ENCODE results near the gene NAAA. TPM values are rescaled to one million over a fixed set of nuclear protein-coding genes. Genes with fewer than 3 reads are reported as not detected.

NAAA gene
- total RNA-seq, 1 experiment from 2014 or later, result 17.0 TPM

- Histone ChIP-seq H3K9me3 (ENCODE audit: control insufficient read depth in 1 of 2, insufficient read depth in 1 of 2, low read depth in 1 of 2, low read length in 2 of 2) (peaks cover 0 to 7% of the 10 kb centered on the region in 2 experiments; a peak in 1 of 4 replicates), H3K27me3 (ENCODE audit: insufficient read depth, low read length) (no peaks in the 10 kb centered on the region), H3K4me2 (ENCODE audit: low read length) (no peak overlapping the region), H3K36me3 (ENCODE audit: control insufficient read depth in 1 of 2, insufficient read depth in 2 of 2, low read length in 2 of 2) (no peaks in the 10 kb centered on the region), H3K4me1 (ENCODE audit: control insufficient read depth in 1 of 2, insufficient read depth in 2 of 2, low read length in 2 of 2) (no peaks in the 10 kb centered on the region), H4K20me1 (ENCODE audit: insufficient read depth) (no peaks in the 10 kb centered on the region), H2AFZ (ENCODE audit: low read depth, low read length, poor library complexity, severe bottlenecking) (no peak overlapping the region), H3K9ac (ENCODE audit: low read length) (no peak overlapping the region), H3K9me2 (ENCODE audit: insufficient read depth) (no peaks in the 10 kb centered on the region), H3K79me2 (ENCODE audit: insufficient read depth, low read length) (no peaks in the 10 kb centered on the region), H3K27ac (ENCODE audit: low read depth, low read length) (no peak overlapping the region), H3K4me3 (replicated peaks in 1 of 2; ENCODE audit: low read depth in 1 of 2, low read length in 2 of 2) (no peak overlapping the region)
- TF ChIP-seq CBX3 (IDR thresholded peaks at IDR 0.05; ENCODE audit: low read depth), result no peak
- TF ChIP-seq ZFX (IDR thresholded peaks at IDR 0.05), result no peak
- TF ChIP-seq POLR2AphosphoS5 (IDR thresholded peaks at IDR 0.05; ENCODE audit: low read depth, low read length), result no peak
- no peak for TF ChIP-seq FOSL1 (IDR thresholded peaks at IDR 0.05; ENCODE audit: low read depth)
- no peak for TF ChIP-seq REST (IDR thresholded peaks at IDR 0.05; ENCODE audit: low read depth)
- TF ChIP-seq MAX (IDR thresholded peaks at IDR 0.05), result no peak
- TF ChIP-seq ELF1 (IDR thresholded peaks at IDR 0.05; ENCODE audit: borderline replicate concordance, low read depth), result no peak
- no peak for TF ChIP-seq JUND (IDR thresholded peaks at IDR 0.05)
- no peak for TF ChIP-seq CEBPB (IDR thresholded peaks at IDR 0.05; ENCODE audit: low read depth)
- no peak for TF ChIP-seq SP1 (IDR thresholded peaks at IDR 0.05; ENCODE audit: low read depth)
- no peak for TF ChIP-seq CTCF (IDR thresholded peaks at IDR 0.05 in 2 of 3, conservative IDR thresholded peaks at IDR 0.05 in 1 of 3; ENCODE audit: borderline replicate concordance in 1 of 3, insufficient read depth in 1 of 3, low read depth in 2 of 3, low read length in 2 of 3)
- TF ChIP-seq SRF (IDR thresholded peaks at IDR 0.05; ENCODE audit: low read depth), result no peak
- no peak for TF ChIP-seq EGR1 (IDR thresholded peaks at IDR 0.05; ENCODE audit: low read depth)
- ChIA-PET RAD21 (ENCODE audit: low non-redundant PET in 1 of 2, low total read pairs in 2 of 2, uncharacterized antibody in 2 of 2, unreplicated experiment in 2 of 2) (no interaction called here), CTCF (interaction anchor here (1.5 to 3.5 kb wide), 2 partner anchors 7 to 13 kb away, joined by 3 to 14 read pairs; no protein-coding TSS in a partner anchor), POLR2A (no interaction called here)
- ATAC-seq (no peak), DNase-seq (ENCODE audit: low read depth, low spot score) (no peak)
- intact Hi-C loops (cut with micrococcal nuclease), result no loop called here
- BruUV-seq (replicated peaks), result no TSS peak
Observed at GRCh38 chr4:75908555-75908954, 32.3 kb downstream of the NAAA start.

Measured in HCT116 (cell line).